DOHH2 (cell line): ENCODE results near the gene DMXL2.
"Not testable (repeated sequence)": the region's sequence is repeated elsewhere in the genome, so short reads cannot be mapped to it uniquely, and the experiment has no call there.

Experiments used
- H3F3A ChIP-seq: fragments of 200-600 bp; sonication (generic), shearing (Covaris generic); 2 replicates; pipeline ENCODE4 v1.6.0; 2016; ENCODE audit warnings: antibody characterized with exemption, mild to moderate bottlenecking; ENCODE audit not compliant: control insufficient read depth, insufficient read depth
- H3K27ac ChIP-seq: fragments of 200-600 bp; sonication (generic); 2 replicates; pipeline ENCODE4 v1.5.1; 2014; ENCODE audit warnings: low read depth, mild to moderate bottlenecking, low read length, moderate library complexity
- H3K27me3 ChIP-seq: fragments of 200-600 bp; sonication (generic); 2 replicates; pipeline ENCODE4 v1.6.1; 2014; ENCODE audit warnings: mild to moderate bottlenecking, low read length, mixed read lengths; ENCODE audit not compliant: control insufficient read depth
- H3K36me3 ChIP-seq: fragments of 200-600 bp; sonication (generic); 2 replicates; pipeline ENCODE4 v1.6.1; 2014; ENCODE audit warnings: mild to moderate bottlenecking, low read length, moderate library complexity, mixed read lengths; ENCODE audit not compliant: control insufficient read depth
- H3K4me1 ChIP-seq: fragments of 200-600 bp; sonication (generic); 2 replicates; pipeline ENCODE4 v1.6.1; 2014; ENCODE audit warnings: mild to moderate bottlenecking, low read length, mixed read lengths; ENCODE audit not compliant: control insufficient read depth
- H3K4me2 ChIP-seq: fragments of 200-600 bp; sonication (generic); 2 replicates; pipeline ENCODE4 v1.6.0; 2014; ENCODE audit warnings: mild to moderate bottlenecking, low read length, moderate library complexity
- H3K4me3 ChIP-seq: fragments of 200-600 bp; sonication (generic); 2 replicates; pipeline ENCODE4 v1.5.1; 2014; ENCODE audit warnings: mild to moderate bottlenecking, low read length, mixed read lengths
- H3K79me2 ChIP-seq: fragments of 200-600 bp; sonication (generic); 2 replicates; pipeline ENCODE4 v1.6.1; 2014; ENCODE audit warnings: mild to moderate bottlenecking, low read length, mixed read lengths; ENCODE audit not compliant: control insufficient read depth
- H3K9me2 ChIP-seq: fragments of 200-600 bp; sonication (generic); replicated peaks from 2 replicates; pipeline ENCODE4 v1.6.1; 2014; ENCODE audit warnings: mild to moderate bottlenecking, low read length, mixed read lengths; ENCODE audit not compliant: control insufficient read depth
- H3K9me3 ChIP-seq: fragments of 200-600 bp; sonication (generic); 2 replicates; pipeline ENCODE4 v1.6.1; 2014; ENCODE audit warnings: antibody characterized with exemption, low read length, mixed read lengths; ENCODE audit not compliant: control insufficient read depth, insufficient read depth
- H4K20me1 ChIP-seq: fragments of 200-600 bp; sonication (generic); 2 replicates; pipeline ENCODE4 v1.6.0; 2014; ENCODE audit warnings: low read depth, mild to moderate bottlenecking, antibody characterized with exemption, low read length, moderate library complexity; ENCODE audit not compliant: control insufficient read depth, insufficient read depth
- EZH2phosphoT487 ChIP-seq: fragments of 200-600 bp; sonication (generic); IDR thresholded peaks from 2 replicates; pipeline ENCODE4 v1.6.1; 2017; ENCODE audit warnings: borderline replicate concordance, mild to moderate bottlenecking, antibody characterized with exemption, low read length, moderate library complexity, mixed read lengths
- TF ChIP-seq, protein P1 (sequence below): fragments of 200-600 bp; sonication (generic); IDR thresholded peaks from one replicate; pipeline ENCODE4 v1.5.1; 2014; ENCODE audit warnings: antibody characterized with exemption, mild to moderate bottlenecking, low read depth, low read length; ENCODE audit not compliant: poor library complexity, severe bottlenecking

Gene DMXL2

DNA sequence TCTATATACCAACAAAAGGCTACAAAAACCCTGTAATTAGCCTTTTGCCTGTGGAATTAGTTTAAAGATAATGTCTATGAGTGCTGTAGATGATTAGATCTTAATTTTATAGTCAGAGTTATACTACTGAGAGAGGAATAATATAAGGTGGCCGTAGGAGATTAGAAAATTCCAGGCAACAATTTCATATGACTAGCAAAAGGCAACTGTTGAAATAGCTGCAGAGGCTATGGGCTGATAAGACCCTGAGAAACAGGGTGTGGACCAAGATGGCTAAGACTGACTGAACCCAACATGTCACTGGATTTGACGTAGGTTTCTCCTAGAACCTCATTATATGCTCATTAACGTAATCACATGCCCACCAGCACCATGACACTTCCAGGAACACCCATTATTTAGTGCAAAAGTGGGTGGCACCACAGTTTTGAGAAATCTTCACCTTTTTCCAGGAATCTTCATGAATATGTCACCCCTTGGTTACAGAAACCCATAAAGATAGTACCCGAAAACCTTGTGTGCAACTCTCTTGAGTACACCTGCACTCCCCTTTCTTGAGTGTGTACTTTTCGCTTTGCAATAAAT, 29.6 kb upstream of the DMXL2 start:
- no peak overlapping the region for H3K4me2 ChIP-seq
- H4K20me1 ChIP-seq, result no peaks in the 10 kb centered on the region
- no peak overlapping the region for H3K4me3 ChIP-seq
- no peaks in the 10 kb centered on the region for H3K36me3 ChIP-seq
- no peaks in the 10 kb centered on the region for H3K79me2 ChIP-seq
- peaks cover 6% of the 10 kb centered on the region; the same call in 1 of the 2 replicates for H3F3A ChIP-seq
- H3K27me3 ChIP-seq, result peaks cover 4% of the 10 kb centered on the region
- TF ChIP-seq, protein P1, sequence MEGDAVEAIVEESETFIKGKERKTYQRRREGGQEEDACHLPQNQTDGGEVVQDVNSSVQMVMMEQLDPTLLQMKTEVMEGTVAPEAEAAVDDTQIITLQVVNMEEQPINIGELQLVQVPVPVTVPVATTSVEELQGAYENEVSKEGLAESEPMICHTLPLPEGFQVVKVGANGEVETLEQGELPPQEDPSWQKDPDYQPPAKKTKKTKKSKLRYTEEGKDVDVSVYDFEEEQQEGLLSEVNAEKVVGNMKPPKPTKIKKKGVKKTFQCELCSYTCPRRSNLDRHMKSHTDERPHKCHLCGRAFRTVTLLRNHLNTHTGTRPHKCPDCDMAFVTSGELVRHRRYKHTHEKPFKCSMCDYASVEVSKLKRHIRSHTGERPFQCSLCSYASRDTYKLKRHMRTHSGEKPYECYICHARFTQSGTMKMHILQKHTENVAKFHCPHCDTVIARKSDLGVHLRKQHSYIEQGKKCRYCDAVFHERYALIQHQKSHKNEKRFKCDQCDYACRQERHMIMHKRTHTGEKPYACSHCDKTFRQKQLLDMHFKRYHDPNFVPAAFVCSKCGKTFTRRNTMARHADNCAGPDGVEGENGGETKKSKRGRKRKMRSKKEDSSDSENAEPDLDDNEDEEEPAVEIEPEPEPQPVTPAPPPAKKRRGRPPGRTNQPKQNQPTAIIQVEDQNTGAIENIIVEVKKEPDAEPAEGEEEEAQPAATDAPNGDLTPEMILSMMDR, result no peak
- TF ChIP-seq EZH2phosphoT487, result no peak
- H3K9me2 ChIP-seq, result no peaks in the 10 kb centered on the region
- no peak overlapping the region for H3K27ac ChIP-seq
- no peaks in the 10 kb centered on the region for H3K9me3 ChIP-seq
- H3K4me1 ChIP-seq, result peaks cover 15% of the 10 kb centered on the region

DNA sequence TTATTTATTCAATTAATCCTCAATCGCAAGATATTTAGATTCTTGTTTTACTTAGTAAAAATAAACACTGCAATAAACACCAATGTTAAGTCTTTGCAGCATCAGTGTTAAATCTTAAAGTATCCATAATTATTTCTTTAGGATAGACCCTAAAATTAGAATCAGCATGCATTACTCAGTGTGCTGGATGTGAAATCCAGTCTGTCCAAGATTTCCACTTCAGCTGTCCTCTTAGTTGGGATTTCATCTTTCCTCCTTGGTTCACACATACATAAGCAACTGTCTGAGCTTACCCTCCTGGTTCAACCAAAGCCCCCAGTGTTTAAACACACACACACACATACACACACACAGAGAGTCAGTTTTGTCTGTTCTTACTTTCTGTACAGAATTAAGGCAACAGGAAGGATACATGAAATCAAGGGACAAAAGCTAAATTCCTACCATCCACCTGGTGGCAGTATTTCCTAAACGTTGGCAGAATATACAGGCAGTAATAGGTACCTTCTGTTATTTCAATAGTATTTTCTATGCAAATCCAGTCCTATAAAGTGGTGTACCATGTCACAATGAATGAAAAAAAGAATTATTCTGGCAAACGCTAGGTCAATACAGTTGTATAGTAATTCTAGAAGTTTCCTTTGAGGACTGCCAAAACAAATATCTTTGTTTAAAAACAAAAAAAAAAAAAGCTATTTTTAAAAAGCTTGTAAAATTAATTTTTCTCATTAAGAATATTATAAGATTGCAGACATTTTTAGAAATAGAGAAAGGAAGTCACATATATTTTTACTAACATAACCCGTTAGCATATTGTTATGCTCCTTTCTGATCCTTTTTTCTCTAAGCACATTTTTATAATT, 27.3 kb upstream of the DMXL2 start:
- H3K27me3 ChIP-seq, result peaks cover 4% of the 10 kb centered on the region
- H3K9me3 ChIP-seq, result no peaks in the 10 kb centered on the region
- no peaks in the 10 kb centered on the region for H4K20me1 ChIP-seq
- TF ChIP-seq, protein P1, result peak; percentile 77
- TF ChIP-seq EZH2phosphoT487, result no peak
- H3K4me1 ChIP-seq, result peaks cover 29% of the 10 kb centered on the region
- no peaks in the 10 kb centered on the region for H3K79me2 ChIP-seq
- H3K4me2 ChIP-seq, result no peak overlapping the region
- H3K36me3 ChIP-seq, result no peaks in the 10 kb centered on the region
- H3K9me2 ChIP-seq, result no peaks in the 10 kb centered on the region
- H3K27ac ChIP-seq, result no peak overlapping the region
- H3F3A ChIP-seq, result peaks cover 11% of the 10 kb centered on the region; the same call in 1 of the 2 replicates
- no peak overlapping the region for H3K4me3 ChIP-seq

DNA sequence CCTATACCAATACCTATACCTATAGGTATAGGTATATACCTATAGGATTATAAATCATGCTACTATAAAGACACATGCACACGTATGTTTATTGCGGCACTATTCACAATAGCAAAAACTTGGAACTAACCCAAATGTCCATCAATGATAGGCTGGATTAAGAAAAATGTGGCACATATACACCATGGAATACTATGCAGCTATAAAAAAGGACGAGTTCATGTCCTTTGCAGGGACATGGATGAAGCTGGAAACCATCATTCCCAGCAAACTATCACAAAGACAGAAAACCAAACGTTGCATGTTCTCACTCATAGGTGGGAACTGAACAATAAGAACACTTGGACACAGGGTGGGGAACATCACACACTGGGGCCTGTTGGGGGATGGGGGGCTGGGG, 26.1 kb upstream of the DMXL2 start:
- Histone ChIP-seq H3F3A (peaks cover 11% of the 10 kb centered on the region; the same call in 1 of the 2 replicates), H3K4me1 (peaks cover 29% of the 10 kb centered on the region)
- not testable (repeated sequence) for H3K27me3 ChIP-seq, H3K4me2 ChIP-seq, H3K27ac ChIP-seq, H3K4me3 ChIP-seq, H3K9me2 ChIP-seq, H3K36me3 ChIP-seq, H4K20me1 ChIP-seq, H3K9me3 ChIP-seq, H3K79me2 ChIP-seq

DNA sequence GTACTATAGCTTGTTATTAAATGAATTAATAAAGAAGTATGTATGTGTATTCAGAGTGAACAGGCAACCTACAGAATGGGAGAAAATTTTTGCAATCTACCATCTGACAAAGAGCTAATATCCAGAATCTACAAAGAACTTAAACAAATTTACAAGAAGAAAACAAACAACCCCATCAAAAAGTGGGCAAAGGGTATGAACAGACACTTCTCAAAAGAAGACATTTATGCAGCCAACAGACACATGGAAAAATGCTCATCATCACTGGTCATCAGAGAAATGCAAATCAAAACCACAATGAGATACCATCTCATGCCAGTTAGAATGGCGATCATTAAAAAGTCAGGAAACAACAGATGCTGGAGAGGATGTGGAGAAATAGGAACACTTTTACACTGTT, 25.5 kb upstream of the DMXL2 start:
- H3K27me3 ChIP-seq, H3K4me2 ChIP-seq, H3K4me3 ChIP-seq, H4K20me1 ChIP-seq, H3K27ac ChIP-seq, H3K9me3 ChIP-seq, H3K9me2 ChIP-seq, H3K79me2 ChIP-seq, H3K36me3 ChIP-seq: not testable (repeated sequence)
- peaks cover 29% of the 10 kb centered on the region for H3K4me1 ChIP-seq
- H3F3A ChIP-seq, result peaks cover 11% of the 10 kb centered on the region; the same call in 1 of the 2 replicates
